CD4-positive, alpha-beta T cell treated with Interleukin-17A for 4 hours (primary cell): ENCODE data around the gene TOMT.
"Not testable (repeated sequence)": the region's sequence is repeated elsewhere in the genome, so short reads cannot be mapped to it uniquely, and the experiment has no call there.

Experiments used
- DNase-seq: peaks from one replicate; pipeline ENCODE4 v3.0.0-alpha.2; 2020; ENCODE audit warnings: mixed read lengths

The TOMT gene

DNA sequence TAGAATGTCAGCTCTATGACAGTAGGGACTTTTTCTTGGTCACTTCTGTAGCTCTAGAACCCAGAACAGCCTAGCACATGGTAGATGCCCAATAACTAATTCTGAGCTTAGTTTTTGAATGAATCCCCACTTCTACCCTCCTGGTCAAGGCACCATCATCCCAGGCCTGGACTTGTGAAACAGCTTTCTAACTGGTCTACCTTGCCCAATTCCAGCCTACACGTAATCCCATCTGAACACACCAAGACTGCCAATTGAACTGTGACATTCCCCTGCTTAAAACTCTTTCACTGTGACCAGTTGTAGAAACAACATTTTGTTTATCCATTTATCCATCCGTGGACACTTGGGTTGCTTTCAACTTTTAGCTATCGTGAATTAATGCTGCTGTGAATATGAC, 23.7 kb downstream of the TOMT start:
- DNase-seq, result no peak

DNA sequence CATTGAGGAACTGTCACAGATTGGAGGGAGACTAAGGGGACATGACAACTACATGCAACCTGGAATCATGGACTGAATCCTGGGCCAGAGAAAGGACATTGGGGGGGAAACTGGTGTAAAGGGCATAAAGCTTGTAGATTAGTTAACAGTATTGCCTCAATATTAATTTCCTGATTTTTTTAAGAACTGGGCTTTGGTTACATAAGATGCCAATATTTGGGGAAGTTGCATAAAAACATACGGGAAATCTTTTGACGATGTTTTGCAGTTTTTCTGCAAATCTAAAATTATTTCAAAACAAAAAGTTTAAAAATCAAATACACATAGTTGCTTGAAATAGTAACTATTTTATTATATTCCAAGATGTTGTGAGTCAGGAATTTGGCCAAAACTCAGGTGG, 26.9 kb downstream of the TOMT start:
- no peak for DNase-seq

DNA sequence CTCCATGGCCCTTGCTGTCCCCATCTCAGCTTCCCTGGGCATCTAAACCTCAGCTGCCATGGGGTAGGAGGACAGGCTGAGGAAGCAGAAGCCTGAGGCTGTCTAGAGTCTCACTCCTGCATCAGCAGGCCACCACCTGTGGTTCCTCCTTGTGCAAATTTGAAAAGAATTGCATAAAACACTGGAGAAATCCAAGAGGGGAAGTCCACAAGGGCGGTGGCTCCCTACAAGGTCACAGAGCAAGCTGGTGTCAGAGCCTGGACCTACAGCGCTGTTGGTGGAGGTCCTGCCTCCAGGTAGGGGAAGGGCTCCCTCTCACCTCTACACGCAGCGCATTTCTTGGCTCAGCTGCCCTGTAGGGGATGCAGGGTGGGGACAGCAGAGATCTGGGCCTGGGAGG, 29.7 kb downstream of the TOMT start, which contains the start of gene FOLR3:
Gene FOLR3, plus strand, starts transcription at position 253 of the 400 bp plus-strand sequence. CDS start 228 bp downstream, outside the sequence.
- DNase-seq, result not testable (repeated sequence)

DNA sequence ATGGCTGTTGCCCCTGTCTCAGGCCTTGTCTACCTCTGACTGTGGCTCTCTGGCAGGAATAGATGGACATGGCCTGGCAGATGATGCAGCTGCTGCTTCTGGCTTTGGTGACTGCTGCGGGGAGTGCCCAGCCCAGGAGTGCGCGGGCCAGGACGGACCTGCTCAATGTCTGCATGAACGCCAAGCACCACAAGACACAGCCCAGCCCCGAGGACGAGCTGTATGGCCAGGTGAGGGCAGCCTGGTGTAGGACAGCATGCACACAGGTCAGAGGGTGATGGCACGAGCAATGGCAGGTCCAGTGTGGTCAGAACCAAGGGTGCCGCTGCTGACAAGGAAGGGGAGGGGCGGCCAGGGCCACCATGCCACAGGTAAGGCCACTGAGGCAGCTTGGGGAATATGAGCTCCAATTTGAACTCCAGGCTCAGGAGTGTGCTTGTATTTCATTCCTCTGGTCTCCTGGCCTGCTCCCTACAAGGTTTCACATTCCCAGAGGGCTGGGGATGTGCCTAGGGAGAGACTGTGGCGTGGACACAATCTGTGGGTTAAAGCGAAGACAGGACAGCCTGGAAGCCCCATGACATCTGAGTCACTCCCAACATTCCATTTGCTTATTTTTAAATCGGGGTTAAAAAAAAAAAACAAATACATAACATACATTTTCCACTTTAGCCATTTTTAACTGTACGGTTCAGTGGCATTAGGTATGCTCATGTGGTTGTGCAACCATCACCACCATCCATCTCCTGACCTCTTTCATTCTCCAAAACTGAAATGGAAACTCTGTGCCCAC, 30.4 kb downstream of the TOMT start:
- no peak for DNase-seq

DNA sequence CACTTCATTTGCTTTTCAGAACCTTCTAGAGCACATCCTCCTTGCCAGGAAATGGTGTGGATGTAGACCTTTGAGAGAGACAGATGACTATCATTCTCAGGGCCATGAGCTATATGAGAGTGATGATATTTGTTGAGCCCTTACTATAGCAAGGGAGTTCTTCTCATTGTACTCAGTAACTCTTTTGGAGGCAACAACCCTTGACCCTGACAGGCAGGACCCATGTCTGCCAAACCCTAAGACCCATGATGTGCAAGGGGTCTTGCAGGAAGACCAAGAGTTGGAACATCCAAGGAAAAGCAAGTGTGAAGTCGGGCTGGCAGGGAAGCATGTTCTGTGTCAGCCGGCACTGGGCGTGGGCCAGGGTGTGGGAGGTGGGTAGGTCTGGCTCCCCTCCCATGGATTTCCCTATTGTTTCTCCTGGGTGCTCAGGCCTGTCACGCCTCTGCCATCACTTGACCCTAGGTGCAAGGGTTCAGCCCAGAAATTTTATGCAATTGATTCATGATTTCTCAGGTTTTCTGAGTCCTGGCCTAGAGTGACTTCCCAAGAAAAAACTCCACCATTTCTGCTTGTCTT, 31.0 kb downstream of the TOMT start:
- no peak for DNase-seq

DNA sequence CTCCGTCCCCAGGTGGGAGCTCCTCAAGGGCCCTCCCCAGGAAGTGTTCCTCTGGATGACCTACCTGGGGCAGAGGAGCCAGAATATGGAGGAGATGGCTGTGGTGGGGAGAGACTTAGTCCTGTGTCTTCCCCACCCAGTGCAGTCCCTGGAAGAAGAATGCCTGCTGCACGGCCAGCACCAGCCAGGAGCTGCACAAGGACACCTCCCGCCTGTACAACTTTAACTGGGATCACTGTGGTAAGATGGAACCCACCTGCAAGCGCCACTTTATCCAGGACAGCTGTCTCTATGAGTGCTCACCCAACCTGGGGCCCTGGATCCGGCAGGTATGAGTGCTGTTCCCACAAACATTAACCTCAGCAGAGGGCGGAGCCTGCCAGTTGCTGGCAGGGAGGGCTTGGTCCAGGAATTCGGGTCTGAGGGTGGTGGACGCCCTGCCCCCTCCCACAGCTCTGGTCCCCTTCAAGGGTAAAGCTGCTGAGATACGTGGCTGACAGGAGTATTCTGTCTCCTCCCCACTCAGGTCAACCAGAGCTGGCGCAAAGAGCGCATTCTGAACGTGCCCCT, 33.2 kb downstream of the TOMT start:
- DNase-seq, result no peak

DNA sequence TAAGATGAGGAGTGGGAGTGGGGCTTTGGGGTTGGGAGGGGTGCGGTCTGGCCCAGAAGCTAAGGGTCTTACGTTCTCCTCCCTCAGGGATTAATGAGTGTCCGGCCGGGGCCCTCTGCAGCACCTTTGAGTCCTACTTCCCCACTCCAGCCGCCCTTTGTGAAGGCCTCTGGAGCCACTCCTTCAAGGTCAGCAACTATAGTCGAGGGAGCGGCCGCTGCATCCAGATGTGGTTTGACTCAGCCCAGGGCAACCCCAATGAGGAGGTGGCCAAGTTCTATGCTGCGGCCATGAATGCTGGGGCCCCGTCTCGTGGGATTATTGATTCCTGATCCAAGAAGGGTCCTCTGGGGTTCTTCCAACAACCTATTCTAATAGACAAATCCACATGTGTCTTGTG, 33.8 kb downstream of the TOMT start:
- DNase-seq, result no peak

DNA sequence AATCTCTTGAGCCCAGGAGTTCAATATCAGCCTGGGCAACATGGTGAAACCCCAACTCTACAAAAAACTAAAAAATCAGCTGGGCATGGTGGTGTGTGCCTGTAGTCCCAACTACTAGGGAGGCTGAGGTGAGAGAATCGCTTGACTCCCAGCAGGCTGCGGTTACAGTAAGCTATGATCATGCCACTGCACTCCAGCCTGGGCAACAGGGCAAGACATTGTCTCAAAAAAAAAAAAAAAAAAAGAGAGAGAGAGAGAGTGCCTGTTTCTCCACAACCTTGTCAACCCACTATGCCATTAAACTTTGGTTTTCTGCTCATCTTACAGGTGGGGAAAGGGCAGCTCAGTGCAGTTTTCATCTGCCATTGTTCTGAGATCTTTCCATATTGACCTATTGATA, 34.9 kb downstream of the TOMT start:
- no peak for DNase-seq

DNA sequence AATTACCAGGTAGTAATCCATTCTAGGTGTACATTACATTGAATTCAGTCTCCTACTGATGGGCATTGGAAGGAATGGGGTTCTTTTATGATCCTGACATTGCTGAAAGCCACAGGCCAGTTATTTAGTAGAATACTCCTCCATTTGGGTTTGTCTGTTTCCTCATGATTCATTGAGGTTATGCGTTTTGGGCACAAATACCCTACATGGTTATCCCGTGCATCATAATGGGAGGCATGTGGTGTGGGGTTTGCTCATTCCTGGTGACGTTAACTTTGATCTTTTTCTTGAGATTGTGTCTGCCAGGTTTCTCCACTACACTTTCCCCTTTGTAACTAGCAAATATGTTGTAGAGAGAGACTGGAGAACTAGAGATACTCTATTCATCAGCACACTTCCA, 35.3 kb downstream of the TOMT start:
- no peak for DNase-seq

DNA sequence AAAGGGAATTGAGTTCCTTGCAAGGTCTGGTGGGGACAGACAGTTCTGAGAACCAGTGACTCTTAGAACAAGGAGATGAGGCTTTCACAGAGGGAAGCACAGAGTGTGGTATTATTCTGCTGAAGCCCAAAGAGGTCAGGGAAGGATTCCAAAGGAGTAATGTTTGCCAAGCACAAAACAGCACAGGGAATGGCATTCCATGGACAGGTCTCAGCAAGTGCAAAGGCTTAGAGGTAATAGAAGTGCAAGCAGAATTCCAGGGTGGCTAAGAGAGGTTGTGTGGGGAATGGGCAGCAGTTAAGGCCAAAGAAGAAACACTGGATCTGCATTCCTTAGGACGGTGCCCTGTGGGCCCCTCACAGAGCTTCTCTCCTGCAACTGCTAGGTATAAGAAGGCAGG, 36.4 kb downstream of the TOMT start:
- not testable (repeated sequence) for DNase-seq

DNA sequence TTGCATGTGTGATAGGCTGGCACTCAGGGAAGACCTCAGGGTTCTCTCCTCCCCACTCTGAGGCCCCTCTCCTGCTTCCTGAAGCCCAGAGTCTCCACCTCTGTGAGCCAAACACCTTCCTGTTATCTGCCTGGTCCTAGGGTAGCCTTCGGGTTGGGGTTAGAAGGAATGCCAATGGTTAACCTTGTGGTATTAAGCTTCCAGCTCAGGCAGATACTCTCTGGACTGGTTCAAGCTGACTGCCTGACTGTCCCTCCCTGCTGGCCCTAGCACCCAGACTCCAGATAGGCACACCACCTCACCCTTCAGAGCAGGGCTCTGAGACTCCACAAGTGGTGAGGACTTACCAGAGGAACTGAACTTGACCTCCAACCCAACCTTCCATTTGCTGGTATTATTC, 36.8 kb downstream of the TOMT start:
- not testable (repeated sequence) for DNase-seq

DNA sequence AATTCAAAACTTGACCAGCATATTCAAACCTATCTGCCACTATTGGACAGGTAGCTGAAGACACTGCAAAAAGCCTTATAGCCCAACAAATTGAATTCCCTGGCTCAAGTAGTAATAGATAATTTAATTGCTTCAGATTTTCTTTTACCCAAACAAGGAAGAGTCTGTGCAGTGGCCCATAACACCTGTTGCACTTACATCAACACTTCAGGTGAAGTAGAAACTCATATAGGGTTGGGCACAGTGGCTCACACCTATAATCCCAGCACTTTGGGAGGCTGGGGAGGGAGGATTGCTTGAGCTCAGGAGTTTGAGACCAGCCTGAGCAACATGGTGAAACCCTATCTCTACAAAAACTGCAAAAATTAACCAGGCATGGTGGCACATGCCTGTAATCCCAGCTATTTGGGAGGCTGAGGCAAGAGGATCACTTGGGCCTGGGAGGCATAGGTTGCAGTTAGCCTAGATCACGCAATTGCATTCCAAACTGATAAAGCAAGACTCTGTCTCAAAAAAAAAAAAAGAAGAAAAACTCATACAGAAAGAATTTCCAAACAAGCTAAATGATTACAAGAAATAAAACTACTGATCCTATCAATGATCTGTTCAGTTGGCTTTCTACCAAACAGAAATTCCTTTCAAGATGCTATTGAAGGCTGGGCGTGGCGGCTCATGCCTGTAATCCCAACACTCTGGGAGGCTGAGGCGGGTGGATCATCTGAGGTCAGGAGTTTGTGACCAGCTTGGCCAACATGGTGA, 39.3 kb downstream of the TOMT start:
- DNase-seq, result no peak

DNA sequence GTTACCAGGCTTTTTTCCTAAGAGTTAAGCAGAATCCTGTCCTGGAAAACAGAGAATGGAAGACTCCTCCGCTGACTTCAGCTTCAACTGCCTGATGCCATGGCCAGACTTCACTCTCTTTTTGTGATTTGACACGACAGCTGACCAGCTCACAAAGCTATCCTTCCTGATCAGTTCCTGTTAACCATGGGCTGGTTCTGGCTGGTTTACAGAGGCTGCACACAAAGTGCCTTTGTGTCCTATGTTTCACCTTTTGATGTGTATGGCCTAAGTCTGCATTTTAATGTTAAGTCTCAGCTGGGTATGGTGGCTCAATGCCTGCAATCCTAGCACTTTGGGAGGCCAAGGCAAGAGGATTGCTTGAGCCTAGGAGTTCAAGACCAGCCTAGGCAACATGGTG, 40.9 kb downstream of the TOMT start:
- DNase-seq, result no peak

DNA sequence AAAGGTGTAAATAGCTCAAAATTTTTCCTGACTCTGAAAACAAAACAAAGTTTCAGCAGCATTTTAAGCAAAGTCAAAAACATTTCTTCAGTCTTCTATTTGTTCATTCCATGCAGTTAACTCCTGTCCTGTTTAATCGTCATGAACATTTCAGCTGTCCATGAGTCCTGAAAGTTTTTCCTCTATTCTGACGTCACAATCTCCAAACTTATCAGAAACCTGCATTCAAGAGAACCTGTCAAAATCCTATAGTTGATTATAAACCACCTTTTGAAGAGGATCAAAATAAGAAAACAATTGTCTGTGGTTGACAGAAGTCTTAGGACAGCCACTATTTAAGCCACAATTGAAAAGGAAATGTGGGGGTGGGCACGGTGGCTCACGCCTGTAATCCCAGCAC, 45.2 kb downstream of the TOMT start:
- no peak for DNase-seq

DNA sequence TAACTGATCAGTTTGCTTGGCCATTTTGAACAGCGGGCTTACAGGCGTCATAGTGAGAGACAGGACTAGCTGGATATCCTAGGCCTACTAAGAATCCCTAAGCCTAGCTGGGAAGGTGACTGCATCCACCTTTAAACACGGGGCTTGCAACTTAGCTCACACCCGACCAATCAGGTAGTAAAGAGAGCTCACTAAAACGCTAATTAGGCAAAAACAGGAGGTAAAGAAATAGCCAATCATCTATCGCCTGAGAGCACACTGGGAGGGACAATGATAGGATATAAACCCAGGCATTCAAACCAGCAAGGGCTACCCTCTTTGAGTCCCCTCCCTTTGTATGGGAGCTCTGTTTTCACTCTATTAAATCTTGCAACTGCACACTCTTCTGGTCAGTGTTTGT, 48.1 kb downstream of the TOMT start:
- DNase-seq, result not testable (repeated sequence)

DNA sequence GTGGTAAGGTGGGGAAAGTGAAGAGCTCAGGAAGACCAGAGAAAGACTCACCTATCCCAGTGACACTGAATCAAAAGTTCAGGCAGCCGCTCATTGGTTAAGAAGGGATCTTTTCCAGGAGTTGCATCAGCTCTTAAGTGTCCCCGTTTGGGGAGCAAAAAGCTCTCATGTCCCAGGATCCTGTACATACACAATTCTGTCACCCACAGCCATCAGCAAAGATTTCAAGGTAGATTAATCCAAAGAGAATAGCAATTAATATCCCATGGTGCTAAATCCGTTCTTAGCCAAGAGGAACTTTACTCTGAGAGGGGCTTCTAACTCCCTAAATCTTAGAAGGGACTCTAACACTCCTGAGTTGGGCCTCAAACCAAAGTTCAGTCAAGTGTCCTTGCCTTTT, 49.1 kb downstream of the TOMT start:
- DNase-seq, result no peak

DNA sequence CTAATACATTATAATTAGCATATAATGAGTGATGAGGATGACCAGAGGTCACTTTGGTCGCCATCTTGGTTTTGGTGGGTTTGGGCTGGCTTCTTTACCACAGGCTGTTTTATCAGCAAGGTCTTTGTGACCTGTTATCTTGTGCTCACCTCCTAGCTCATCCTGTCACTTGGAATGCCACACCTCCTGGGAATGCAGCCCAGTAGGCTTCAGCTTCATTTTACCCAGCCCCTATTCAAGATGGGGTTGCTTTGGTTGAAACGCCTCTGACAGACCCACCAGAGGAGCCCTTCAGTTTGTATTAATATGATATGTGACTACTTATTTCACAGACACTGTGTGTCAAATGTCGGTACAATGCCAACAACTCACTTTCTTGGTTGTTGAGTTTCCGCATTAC, 50.0 kb downstream of the TOMT start:
- no peak for DNase-seq

DNA sequence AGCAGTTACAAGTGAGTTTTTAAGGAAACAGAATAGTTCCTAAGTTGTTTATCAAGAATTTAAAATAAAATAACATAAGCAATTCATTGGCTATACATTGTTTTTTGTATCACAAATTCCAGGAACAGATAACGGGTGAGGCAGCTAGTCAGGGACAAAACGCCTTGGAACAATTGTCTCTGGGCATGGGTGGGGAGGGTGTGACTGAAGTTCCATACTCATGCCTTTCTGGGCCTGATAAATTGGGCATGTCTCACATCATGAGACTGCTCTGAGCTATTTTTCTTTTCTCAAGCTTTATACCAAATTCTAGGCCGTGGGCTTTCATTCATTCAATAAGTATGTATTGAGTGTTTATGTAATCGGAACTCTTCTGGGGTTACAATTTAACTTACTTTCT, 51.4 kb downstream of the TOMT start:
- DNase-seq, result no peak
